Vagina (tissue), 2 donors: ENCODE data around the gene KCNJ18. TPM values are rescaled to one million over a fixed set of nuclear protein-coding genes. Genes with fewer than 3 reads are reported as not detected.
A peak's percentile ranks its signal among the peaks of the same experiment; 100 is the strongest.
"Not testable (repeated sequence)": the region's sequence is repeated elsewhere in the genome, so short reads cannot be mapped to it uniquely, and the experiment has no call there.

Source experiments
- DNase-seq, 2 donors: peaks; one replicate each; pipeline ENCODE4 v3.0.0-alpha.2; 2017; ENCODE audit errors: extremely low spot score in 2 of 2
- H3K27ac ChIP-seq: fragments of 200-600 bp; sonication (generic); one replicate; pipeline ENCODE4 v1.5.1; 2019
- H3K27me3 ChIP-seq: fragments of 200-600 bp; sonication (generic); one replicate; pipeline ENCODE4 v1.5.1; 2019
- H3K36me3 ChIP-seq, 2 donors: fragments of 200-600 bp; sonication (generic); one replicate each; pipeline ENCODE4 v1.5.1; 2017 to 2019
- H3K4me1 ChIP-seq: fragments of 200-600 bp; sonication (generic); one replicate; pipeline ENCODE4 v1.5.1; 2019
- H3K4me3 ChIP-seq, 2 donors: fragments of 200-600 bp; sonication (generic); 1 replicate in 1 of 2; 2 replicates in 1 of 2; pipeline ENCODE4 v1.5.1; 2016 to 2019
- H3K9me3 ChIP-seq: fragments of 200-600 bp; sonication (generic); one replicate; pipeline ENCODE4 v1.5.1; 2019
- CTCF ChIP-seq, 3 experiments: fragments of 450-650 bp in 2 of 3; fragments of 200-600 bp in 1 of 3; sonication (generic) in 1 of 3; IDR thresholded peaks; one replicate each; pipeline ENCODE4 v1.5.1; 2017 to 2019; ENCODE audit warnings: antibody characterized with exemption in 3 of 3, mild to moderate bottlenecking in 2 of 3, moderate library complexity in 2 of 3
- POLR2A ChIP-seq, 2 donors: fragments of 450-650 bp; IDR thresholded peaks; one replicate each; pipeline ENCODE4 v1.6.1; 2017; ENCODE audit warnings: antibody characterized with exemption in 2 of 2, mild to moderate bottlenecking in 2 of 2, moderate library complexity in 2 of 2
- POLR2AphosphoS5 ChIP-seq, 2 donors: sonication (generic); formaldehyde crosslinking; IDR thresholded peaks; one replicate each; pipeline ENCODE4 v1.9.0; 2017; ENCODE audit warnings: antibody characterized with exemption in 2 of 2, mild to moderate bottlenecking in 2 of 2, low read depth in 1 of 2; ENCODE audit not compliant: insufficient read depth in 1 of 2
- intact Hi-C: fragments of 100-400 bp; cut with DNase I; formaldehyde crosslinking; loops from one replicate; pipeline ENCODE4 v1.15.1; 2023
- total RNA-seq: library from RNA; depleted of rRNA; stranded (reverse); fragments of >200 nt; gene quantifications from one replicate; pipeline ENCODE4 v1.2.3, GENCODE V29; 2016

KCNJ18 gene
- total RNA-seq, 1 donor from 2014 or later = not detected

GRCh38 chr17:21701090-21701489 is 8.8 kb downstream of the KCNJ18 start:
- DNase-seq, H3K4me3 ChIP-seq, H3K4me1 ChIP-seq, H3K27me3 ChIP-seq, H3K27ac ChIP-seq, intact Hi-C loops, H3K9me3 ChIP-seq, H3K36me3 ChIP-seq: not testable (repeated sequence)

GRCh38 chr17:21702029-21702428 is 9.7 kb downstream of the KCNJ18 start:
- intact Hi-C loops, H3K4me1 ChIP-seq, H3K4me3 ChIP-seq, H3K27me3 ChIP-seq, H3K27ac ChIP-seq, DNase-seq, H3K36me3 ChIP-seq, H3K9me3 ChIP-seq: not testable (repeated sequence)

- H3K36me3 ChIP-seq, H3K9me3 ChIP-seq, H3K4me3 ChIP-seq, H3K27ac ChIP-seq, intact Hi-C loops, DNase-seq, H3K27me3 ChIP-seq, H3K4me1 ChIP-seq: not testable (repeated sequence)
These were observed 10.2 kb downstream of the KCNJ18 start for GRCh38 chr17:21702521-21702920.

- H3K9me3 ChIP-seq = not testable (repeated sequence)
These were observed 10.8 kb downstream of the KCNJ18 start for GRCh38 chr17:21702940-21703640.

GRCh38 chr17:21703891-21704872 is 11.9 kb downstream of the KCNJ18 start:
- DNase-seq, H3K36me3 ChIP-seq, H3K27ac ChIP-seq, intact Hi-C loops, H3K27me3 ChIP-seq, H3K4me1 ChIP-seq, H3K9me3 ChIP-seq, H3K4me3 ChIP-seq: not testable (repeated sequence)

More at GRCh38 chr17:21702940-21703640, 10.8 kb downstream of the KCNJ18 start:
- DNase-seq, H3K27me3 ChIP-seq, H3K4me3 ChIP-seq, H3K36me3 ChIP-seq, H3K4me1 ChIP-seq, H3K27ac ChIP-seq, intact Hi-C loops: not testable (repeated sequence)

- DNase-seq = peak in 1 of 2 donors; percentile 85
- no peaks in the 10 kb centered on the region for H3K36me3 ChIP-seq
- H3K27me3 ChIP-seq = no peaks in the 10 kb centered on the region
- H3K9me3 ChIP-seq = no peaks in the 10 kb centered on the region
- intact Hi-C loops = no loop called here
- H3K4me1 ChIP-seq = no peaks in the 10 kb centered on the region
- H3K4me3 ChIP-seq = no peak overlapping the region
- no peak for TF ChIP-seq POLR2AphosphoS5 (IDR thresholded peaks at IDR 0.05; ENCODE audit: insufficient read depth in 1 of 2, low read depth in 1 of 2)
- no peak for TF ChIP-seq POLR2A (IDR thresholded peaks at IDR 0.05)
- no peak for TF ChIP-seq CTCF (IDR thresholded peaks at IDR 0.05)
- no peak overlapping the region for H3K27ac ChIP-seq
These were observed 12.8 kb downstream of the KCNJ18 start for GRCh38 chr17:21705021-21705601.

GRCh38 chr17:21705746-21706145 is 13.4 kb downstream of the KCNJ18 start:
- H3K4me1 ChIP-seq, H3K4me3 ChIP-seq, intact Hi-C loops, H3K9me3 ChIP-seq, H3K27me3 ChIP-seq, H3K27ac ChIP-seq, H3K36me3 ChIP-seq: not testable (repeated sequence)
- DNase-seq = peak in 1 of 2 donors; percentile 56

- DNase-seq = peak in 1 of 2 donors; percentile 60
- H3K27me3 ChIP-seq, intact Hi-C loops, H3K4me3 ChIP-seq, H3K27ac ChIP-seq, H3K36me3 ChIP-seq, H3K4me1 ChIP-seq, H3K9me3 ChIP-seq: not testable (repeated sequence)
These were observed 14.2 kb downstream of the KCNJ18 start for GRCh38 chr17:21706546-21706945.

- H3K27ac ChIP-seq, H3K27me3 ChIP-seq, H3K4me1 ChIP-seq, H3K9me3 ChIP-seq, intact Hi-C loops, H3K36me3 ChIP-seq, H3K4me3 ChIP-seq: not testable (repeated sequence)
- peak in 1 of 2 donors; percentile 70 for DNase-seq
These were observed 14.8 kb downstream of the KCNJ18 start for GRCh38 chr17:21707131-21707530.

- H3K4me3 ChIP-seq, H3K9me3 ChIP-seq, H3K4me1 ChIP-seq, intact Hi-C loops, H3K36me3 ChIP-seq, H3K27ac ChIP-seq, H3K27me3 ChIP-seq: not testable (repeated sequence)
- DNase-seq = peak in 1 of 2 donors; percentile 76
These were observed 15.6 kb downstream of the KCNJ18 start for GRCh38 chr17:21707711-21708611.
